Endothelial cell of umbilical vein (primary cell): ENCODE results near the gene GBF1.

Experiments used
- EZH2 ChIP-seq: IDR thresholded peaks from 2 replicates; pipeline ENCODE4 v1.6.1; 2012; ENCODE audit warnings: borderline replicate concordance, low read depth, mild to moderate bottlenecking, moderate library complexity, low read length, inconsistent platforms; ENCODE audit not compliant: severe bottlenecking
- FOS ChIP-seq: IDR thresholded peaks from 2 replicates; pipeline ENCODE4 v1.6.1; 2011; ENCODE audit warnings: mild to moderate bottlenecking, low read length, moderate library complexity, borderline replicate concordance; ENCODE audit not compliant: insufficient read depth
- POLR2A ChIP-seq: IDR thresholded peaks from 2 replicates; pipeline ENCODE4 v1.6.1; 2012; ENCODE audit warnings: low read depth, mild to moderate bottlenecking, control low read depth, low read length
- POLR2AphosphoS5 ChIP-seq: IDR thresholded peaks from 2 replicates; pipeline ENCODE4 v1.6.1; 2012; ENCODE audit warnings: low read depth, mild to moderate bottlenecking, control low read depth, low read length, moderate library complexity; ENCODE audit not compliant: insufficient read depth
- TF ChIP-seq, protein P1 (sequence below), 2 donors: IDR thresholded peaks; 1 replicate in 1 of 2; 2 replicates in 1 of 2; pipeline ENCODE4 v1.5.1; 2011; ENCODE audit warnings: low read length in 2 of 2, mild to moderate bottlenecking in 2 of 2, moderate library complexity in 2 of 2, control low read depth in 1 of 2, inconsistent platforms in 1 of 2, low read depth in 1 of 2; ENCODE audit not compliant: insufficient read depth in 1 of 2; ENCODE audit errors: extremely low read depth in 1 of 2
- TF ChIP-seq, protein P2 (sequence below): IDR thresholded peaks from 2 replicates; pipeline ENCODE4 v1.6.1; 2011; ENCODE audit not compliant: insufficient read depth, insufficient read length

DNA sequence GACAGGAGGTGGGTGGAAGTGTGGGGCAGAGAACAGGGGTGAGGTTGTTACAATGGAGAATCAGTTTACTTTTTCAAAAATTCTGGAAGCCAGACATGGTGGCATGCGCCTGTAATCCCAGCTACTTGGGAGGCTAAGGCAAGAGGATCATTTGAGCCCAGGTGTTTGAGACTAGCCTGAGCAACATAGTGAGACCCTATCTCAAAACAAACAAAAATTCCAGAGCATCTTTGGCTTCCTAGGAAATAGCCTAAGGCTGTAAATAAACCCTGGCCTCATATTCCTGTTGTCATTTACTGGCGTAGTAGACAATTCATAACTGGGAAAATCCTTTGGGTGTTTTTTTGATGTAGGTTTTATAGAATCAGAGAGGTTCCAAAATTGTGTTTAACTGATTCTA, 44.0 kb downstream of the GBF1 start:
- TF ChIP-seq, protein P1, sequence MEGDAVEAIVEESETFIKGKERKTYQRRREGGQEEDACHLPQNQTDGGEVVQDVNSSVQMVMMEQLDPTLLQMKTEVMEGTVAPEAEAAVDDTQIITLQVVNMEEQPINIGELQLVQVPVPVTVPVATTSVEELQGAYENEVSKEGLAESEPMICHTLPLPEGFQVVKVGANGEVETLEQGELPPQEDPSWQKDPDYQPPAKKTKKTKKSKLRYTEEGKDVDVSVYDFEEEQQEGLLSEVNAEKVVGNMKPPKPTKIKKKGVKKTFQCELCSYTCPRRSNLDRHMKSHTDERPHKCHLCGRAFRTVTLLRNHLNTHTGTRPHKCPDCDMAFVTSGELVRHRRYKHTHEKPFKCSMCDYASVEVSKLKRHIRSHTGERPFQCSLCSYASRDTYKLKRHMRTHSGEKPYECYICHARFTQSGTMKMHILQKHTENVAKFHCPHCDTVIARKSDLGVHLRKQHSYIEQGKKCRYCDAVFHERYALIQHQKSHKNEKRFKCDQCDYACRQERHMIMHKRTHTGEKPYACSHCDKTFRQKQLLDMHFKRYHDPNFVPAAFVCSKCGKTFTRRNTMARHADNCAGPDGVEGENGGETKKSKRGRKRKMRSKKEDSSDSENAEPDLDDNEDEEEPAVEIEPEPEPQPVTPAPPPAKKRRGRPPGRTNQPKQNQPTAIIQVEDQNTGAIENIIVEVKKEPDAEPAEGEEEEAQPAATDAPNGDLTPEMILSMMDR (IDR thresholded peaks at IDR 0.05; ENCODE audit: extremely low read depth in 1 of 2, insufficient read depth in 1 of 2, low read depth in 1 of 2, low read length in 2 of 2) = no peak
- TF ChIP-seq EZH2 = no peak
- TF ChIP-seq POLR2A = no peak
- TF ChIP-seq FOS = no peak
- TF ChIP-seq POLR2AphosphoS5 = no peak
- TF ChIP-seq, protein P2, sequence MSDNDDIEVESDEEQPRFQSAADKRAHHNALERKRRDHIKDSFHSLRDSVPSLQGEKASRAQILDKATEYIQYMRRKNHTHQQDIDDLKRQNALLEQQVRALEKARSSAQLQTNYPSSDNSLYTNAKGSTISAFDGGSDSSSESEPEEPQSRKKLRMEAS = no peak
